ENCODE data around the gene PFKL.

The PFKL gene

GRCh38 chr21:44344541-44345183 is 44.8 kb downstream of the PFKL start:
- H3K27me3 ChIP-seq (replicated peaks; ENCODE audit: insufficient read depth, low read length), result peaks cover 87% of the 10 kb centered on the region
- H4K20me1 ChIP-seq (ENCODE audit: insufficient read depth, low read length), result no peaks in the 10 kb centered on the region
- no peaks in the 10 kb centered on the region for H3K9me3 ChIP-seq (replicated peaks; ENCODE audit: insufficient read depth, low read length)
- H2AFZ ChIP-seq (ENCODE audit: low read length), result no peak overlapping the region
- H3K4me2 ChIP-seq (ENCODE audit: low read depth, low read length), result no peak overlapping the region
- peaks cover 4% of the 10 kb centered on the region; the same call in 1 of the 2 replicates for H3K4me1 ChIP-seq (ENCODE audit: low read length)
- no peaks in the 10 kb centered on the region for H3K79me2 ChIP-seq (ENCODE audit: low read length)
- no peaks in the 10 kb centered on the region for H3K9me2 ChIP-seq (replicated peaks; ENCODE audit: insufficient read depth, low read length)
- H3K27ac ChIP-seq (ENCODE audit: low read length), result no peak overlapping the region
- no peak for DNase-seq
- H3K36me3 ChIP-seq (replicated peaks; ENCODE audit: insufficient read depth, low read length), result no peaks in the 10 kb centered on the region
- H3K4me3 ChIP-seq (ENCODE audit: low read length), result no peak overlapping the region
- H3K9ac ChIP-seq (ENCODE audit: low read length), result no peak overlapping the region
- TF ChIP-seq CTCF (IDR thresholded peaks at IDR 0.05; ENCODE audit: low read length) (no peak), EZH2phosphoT487 (IDR thresholded peaks at IDR 0.05; ENCODE audit: low read length) (0 out of 2 replicates have a peak, but pooled peaks have one; percentile 70), EZH2 (optimal IDR thresholded peaks at IDR 0.05; ENCODE audit: low read depth, low read length) (peak; percentile 48)
- H3F3A ChIP-seq (ENCODE audit: insufficient read depth, low read length), result peaks cover 1% of the 10 kb centered on the region; the same call in 1 of the 2 replicates

- H3F3A ChIP-seq (ENCODE audit: insufficient read depth, low read length), result no peaks in the 10 kb centered on the region
- peaks cover 89% of the 10 kb centered on the region for H3K27me3 ChIP-seq (replicated peaks; ENCODE audit: insufficient read depth, low read length)
- no peaks in the 10 kb centered on the region for H3K9me2 ChIP-seq (replicated peaks; ENCODE audit: insufficient read depth, low read length)
- H3K9ac ChIP-seq (ENCODE audit: low read length), result no peak overlapping the region
- H4K20me1 ChIP-seq (ENCODE audit: insufficient read depth, low read length), result no peaks in the 10 kb centered on the region
- H3K4me3 ChIP-seq (ENCODE audit: low read length), result no peak overlapping the region
- H3K27ac ChIP-seq (ENCODE audit: low read length), result no peak overlapping the region
- no peak for TF ChIP-seq EZH2 (optimal IDR thresholded peaks at IDR 0.05; ENCODE audit: low read depth, low read length)
- TF ChIP-seq EZH2phosphoT487 (IDR thresholded peaks at IDR 0.05; ENCODE audit: low read length), result no peak
- no peak for TF ChIP-seq CTCF (IDR thresholded peaks at IDR 0.05; ENCODE audit: low read length)
- H3K79me2 ChIP-seq (ENCODE audit: low read length), result no peaks in the 10 kb centered on the region
- H3K4me2 ChIP-seq (ENCODE audit: low read depth, low read length), result no peak overlapping the region
- H3K4me1 ChIP-seq (ENCODE audit: low read length), result no peaks in the 10 kb centered on the region
- H2AFZ ChIP-seq (ENCODE audit: low read length), result no peak overlapping the region
- H3K9me3 ChIP-seq (replicated peaks; ENCODE audit: insufficient read depth, low read length), result no peaks in the 10 kb centered on the region
- H3K36me3 ChIP-seq (replicated peaks; ENCODE audit: insufficient read depth, low read length), result no peaks in the 10 kb centered on the region
- no peak for DNase-seq
Observed at GRCh38 chr21:44345495-44345894, 45.6 kb downstream of the PFKL start.

- Histone ChIP-seq H3K9me3 (replicated peaks; ENCODE audit: insufficient read depth, low read length) (no peaks in the 10 kb centered on the region), H3K27ac (ENCODE audit: low read length) (no peak overlapping the region), H3K9ac (ENCODE audit: low read length) (no peak overlapping the region), H3K79me2 (ENCODE audit: low read length) (no peaks in the 10 kb centered on the region), H3K27me3 (replicated peaks; ENCODE audit: insufficient read depth, low read length) (peaks cover 92% of the 10 kb centered on the region), H3K9me2 (replicated peaks; ENCODE audit: insufficient read depth, low read length) (no peaks in the 10 kb centered on the region), H3K4me3 (ENCODE audit: low read length) (no peak overlapping the region), H3K4me1 (ENCODE audit: low read length) (no peaks in the 10 kb centered on the region), H3K36me3 (replicated peaks; ENCODE audit: insufficient read depth, low read length) (no peaks in the 10 kb centered on the region), H3F3A (ENCODE audit: insufficient read depth, low read length) (no peaks in the 10 kb centered on the region), H3K4me2 (ENCODE audit: low read depth, low read length) (no peak overlapping the region), H4K20me1 (ENCODE audit: insufficient read depth, low read length) (no peaks in the 10 kb centered on the region), H2AFZ (ENCODE audit: low read length) (no peak overlapping the region)
- no peak for DNase-seq
- no peak for TF ChIP-seq EZH2 (optimal IDR thresholded peaks at IDR 0.05; ENCODE audit: low read depth, low read length)
- no peak for TF ChIP-seq CTCF (IDR thresholded peaks at IDR 0.05; ENCODE audit: low read length)
- no peak for TF ChIP-seq EZH2phosphoT487 (IDR thresholded peaks at IDR 0.05; ENCODE audit: low read length)
Observed at GRCh38 chr21:44347911-44348451, 48.1 kb downstream of the PFKL start.

Measured in MM.1S (cell line).